ENCODE measurements around the gene TRIAP1. TPM values are rescaled to one million over a fixed set of nuclear protein-coding genes. Genes with fewer than 3 reads are reported as not detected.
"Not testable (repeated sequence)": the region's sequence is repeated elsewhere in the genome, so short reads cannot be mapped to it uniquely, and the experiment has no call there.

Gene TRIAP1
- total RNA-seq, 2 donors from 2014 or later, result 15.7 to 21.9 TPM

DNA sequence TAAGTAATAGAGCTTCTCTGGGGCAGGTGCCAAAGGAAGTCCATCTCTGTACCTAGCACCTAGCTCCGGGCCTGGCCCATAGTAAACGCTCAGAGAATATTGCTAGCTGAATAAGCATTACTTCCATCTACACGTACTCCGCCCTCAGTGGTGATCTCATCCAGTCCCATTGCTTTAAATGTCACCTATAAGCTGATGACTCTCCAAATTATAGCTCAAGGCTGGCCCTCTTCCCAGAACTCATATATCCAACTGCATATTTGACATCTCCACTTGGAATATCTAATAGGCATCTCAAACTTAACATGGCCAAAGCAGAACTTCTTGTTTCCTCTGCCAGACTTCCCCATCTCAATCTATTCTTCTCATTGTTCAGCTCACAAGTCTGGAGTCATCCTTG lies 42.8 kb upstream of the TRIAP1 start:
- no peaks in the 10 kb centered on the region for H3K9me3 ChIP-seq
- H3K36me3 ChIP-seq, result no peaks in the 10 kb centered on the region
- intact Hi-C loops (cut with DNase I), result no loop called here
- 68% methylated on average over 4 of the region's 4 CpGs for WGBS
- H3K27me3 ChIP-seq (replicated peaks; ENCODE audit: insufficient read depth), result no peaks in the 10 kb centered on the region
- H3K4me1 ChIP-seq (replicated peaks), result no peaks in the 10 kb centered on the region
- H3K4me3 ChIP-seq, result no peak overlapping the region
- no peak for TF ChIP-seq POLR2AphosphoS5 (IDR thresholded peaks at IDR 0.05)
- DNase-seq (ENCODE audit: low spot score), result no peak
- no peak overlapping the region for H3K27ac ChIP-seq

DNA sequence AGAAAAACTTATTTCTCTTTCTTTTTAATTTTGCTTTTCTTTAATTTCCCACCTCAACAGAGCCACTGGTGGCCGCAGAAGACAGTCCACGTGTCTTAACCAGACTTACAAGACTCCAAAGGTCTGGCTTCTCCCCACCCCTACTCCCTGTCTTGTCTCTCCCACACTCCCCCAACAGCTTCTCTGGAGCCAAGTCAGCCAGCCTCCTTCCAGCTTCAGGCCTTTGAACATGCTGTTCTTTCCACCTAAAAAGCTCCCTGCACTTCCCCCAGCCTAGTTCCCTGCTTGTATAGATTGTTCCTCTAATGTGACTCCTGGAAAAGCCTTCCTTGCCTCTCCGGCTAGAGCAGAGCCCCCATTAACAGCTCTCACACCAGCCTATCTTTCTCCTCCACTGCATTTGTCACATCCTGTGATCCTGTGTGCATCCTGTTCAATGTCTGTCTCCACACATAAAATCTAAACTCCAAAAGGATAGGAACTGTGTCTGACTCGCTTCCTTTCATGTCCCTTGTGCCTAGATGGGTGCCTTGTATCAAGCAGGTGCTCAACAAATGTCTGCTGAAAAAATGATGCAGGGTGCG lies 42.0 kb upstream of the TRIAP1 start:
- Histone ChIP-seq H3K9me3 (no peaks in the 10 kb centered on the region), H3K4me3 (no peak overlapping the region), H3K27ac (no peak overlapping the region), H3K4me1 (replicated peaks) (no peaks in the 10 kb centered on the region), H3K27me3 (replicated peaks; ENCODE audit: insufficient read depth) (no peaks in the 10 kb centered on the region), H3K36me3 (no peaks in the 10 kb centered on the region)
- TF ChIP-seq, protein P1, sequence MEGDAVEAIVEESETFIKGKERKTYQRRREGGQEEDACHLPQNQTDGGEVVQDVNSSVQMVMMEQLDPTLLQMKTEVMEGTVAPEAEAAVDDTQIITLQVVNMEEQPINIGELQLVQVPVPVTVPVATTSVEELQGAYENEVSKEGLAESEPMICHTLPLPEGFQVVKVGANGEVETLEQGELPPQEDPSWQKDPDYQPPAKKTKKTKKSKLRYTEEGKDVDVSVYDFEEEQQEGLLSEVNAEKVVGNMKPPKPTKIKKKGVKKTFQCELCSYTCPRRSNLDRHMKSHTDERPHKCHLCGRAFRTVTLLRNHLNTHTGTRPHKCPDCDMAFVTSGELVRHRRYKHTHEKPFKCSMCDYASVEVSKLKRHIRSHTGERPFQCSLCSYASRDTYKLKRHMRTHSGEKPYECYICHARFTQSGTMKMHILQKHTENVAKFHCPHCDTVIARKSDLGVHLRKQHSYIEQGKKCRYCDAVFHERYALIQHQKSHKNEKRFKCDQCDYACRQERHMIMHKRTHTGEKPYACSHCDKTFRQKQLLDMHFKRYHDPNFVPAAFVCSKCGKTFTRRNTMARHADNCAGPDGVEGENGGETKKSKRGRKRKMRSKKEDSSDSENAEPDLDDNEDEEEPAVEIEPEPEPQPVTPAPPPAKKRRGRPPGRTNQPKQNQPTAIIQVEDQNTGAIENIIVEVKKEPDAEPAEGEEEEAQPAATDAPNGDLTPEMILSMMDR (IDR thresholded peaks at IDR 0.05), result no peak
- TF ChIP-seq POLR2A (IDR thresholded peaks at IDR 0.05), result no peak
- no peak for DNase-seq (ENCODE audit: low spot score)
- 61% methylated on average over 5 of the region's 5 CpGs for WGBS
- intact Hi-C loops (cut with DNase I), result no loop called here

DNA sequence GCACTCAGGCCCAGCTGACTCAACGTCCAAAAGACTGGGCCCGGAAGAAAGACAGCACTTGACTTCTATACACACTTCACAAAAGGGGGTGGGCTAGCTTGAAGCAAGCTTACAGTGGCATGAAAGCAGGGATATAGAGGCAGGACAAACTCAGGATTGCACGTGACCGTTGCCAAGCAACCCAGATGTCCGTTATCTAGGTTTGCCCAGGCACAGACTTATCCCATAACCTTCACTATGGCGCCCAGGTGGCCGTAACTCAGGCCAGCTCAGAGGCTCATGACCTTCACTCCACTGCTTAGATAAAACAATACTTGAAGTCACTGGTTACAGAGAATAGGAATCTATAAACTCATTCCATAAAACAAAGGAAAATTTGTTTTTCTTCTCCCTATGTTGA lies 41.4 kb upstream of the TRIAP1 start:
- H3K9me3 ChIP-seq; H3K36me3 ChIP-seq; intact Hi-C loops (cut with DNase I); H3K27me3 ChIP-seq (replicated peaks; ENCODE audit: insufficient read depth); H3K27ac ChIP-seq; H3K4me3 ChIP-seq; H3K4me1 ChIP-seq (replicated peaks); DNase-seq (ENCODE audit: low spot score): not testable (repeated sequence)
- WGBS, result 83% methylated on average over 7 of the region's 7 CpGs

DNA sequence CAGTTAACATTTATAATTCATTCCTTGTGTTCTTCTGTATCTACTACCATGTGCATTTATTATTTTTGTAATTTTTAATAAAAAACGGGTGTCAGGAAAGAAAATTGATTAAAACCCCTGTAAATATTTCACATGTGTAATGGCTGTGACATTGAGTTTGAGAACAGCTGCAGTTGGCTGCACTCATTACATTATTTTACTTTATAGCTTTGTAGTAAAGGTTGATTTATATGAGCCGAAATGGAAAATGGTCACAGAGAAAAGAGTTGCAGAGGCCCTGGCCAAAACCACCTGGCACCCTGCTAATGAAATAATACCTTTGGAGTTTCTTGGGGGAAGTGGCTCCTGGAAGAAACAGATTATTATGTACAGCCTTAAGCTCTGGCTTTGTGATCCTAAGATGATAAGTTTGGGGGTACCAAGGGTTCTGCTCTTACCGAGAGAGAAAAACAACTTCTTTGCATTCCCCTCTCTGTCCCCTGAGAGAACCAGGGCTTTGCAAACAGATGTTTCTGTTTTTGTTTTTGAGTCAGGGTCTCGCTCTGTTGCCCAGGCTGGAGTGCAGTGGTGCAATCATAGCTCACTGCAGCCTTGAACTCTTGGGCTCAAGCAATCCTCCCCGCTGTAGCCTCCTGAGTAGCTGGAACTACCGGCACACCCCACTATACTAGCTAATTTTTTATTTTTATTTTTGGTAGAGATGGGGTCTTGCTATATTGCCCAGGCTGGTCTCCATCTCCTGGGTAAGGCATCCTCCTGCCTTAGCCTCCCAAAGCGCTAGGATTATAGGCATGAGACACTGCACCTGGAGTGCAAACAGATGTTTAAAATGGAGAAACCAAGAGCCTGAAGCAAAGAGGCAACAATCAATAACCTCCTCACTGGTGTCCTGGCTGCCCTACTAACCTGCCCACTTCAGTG lies 40.0 kb upstream of the TRIAP1 start:
- H3K9me3 ChIP-seq, result no peaks in the 10 kb centered on the region
- H3K4me1 ChIP-seq (replicated peaks), result no peaks in the 10 kb centered on the region
- TF ChIP-seq, protein P1 (IDR thresholded peaks at IDR 0.05), result no peak
- TF ChIP-seq POLR2AphosphoS5 (IDR thresholded peaks at IDR 0.05) (no peak), POLR2A (IDR thresholded peaks at IDR 0.05) (no peak)
- H3K4me3 ChIP-seq, result no peak overlapping the region
- DNase-seq (ENCODE audit: low spot score), result no peak
- no peak overlapping the region for H3K27ac ChIP-seq
- WGBS, result 77% methylated on average over 7 of the region's 7 CpGs
- H3K36me3 ChIP-seq, result no peaks in the 10 kb centered on the region
- no peaks in the 10 kb centered on the region for H3K27me3 ChIP-seq (replicated peaks; ENCODE audit: insufficient read depth)
- intact Hi-C loops (cut with DNase I), result no loop called here

DNA sequence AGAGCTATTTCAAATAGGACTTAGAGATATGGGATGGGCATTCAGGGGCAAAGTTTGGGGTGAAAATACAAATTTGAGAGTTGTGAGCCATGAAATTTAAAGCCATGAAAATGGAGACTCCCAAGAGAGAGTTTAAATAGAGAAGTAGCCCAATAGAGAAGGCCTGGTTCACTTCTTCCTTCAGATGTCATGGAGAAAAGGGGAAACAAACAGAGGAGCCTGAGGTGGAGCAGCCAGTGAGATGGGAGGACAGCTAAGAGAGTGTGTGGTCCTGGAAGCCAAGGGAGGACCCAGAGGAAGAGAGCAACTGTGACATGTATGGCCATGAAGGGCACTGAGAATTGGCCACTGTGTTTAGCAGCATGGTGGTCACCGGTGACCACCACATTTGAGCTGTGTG lies 37.4 kb upstream of the TRIAP1 start:
- intact Hi-C loops (cut with DNase I), result no loop called here
- WGBS, result 95% methylated on average over 1 of the region's 1 CpG
- no peaks in the 10 kb centered on the region for H3K36me3 ChIP-seq
- H3K9me3 ChIP-seq, result no peaks in the 10 kb centered on the region
- H3K27me3 ChIP-seq (replicated peaks; ENCODE audit: insufficient read depth), result no peaks in the 10 kb centered on the region
- no peak overlapping the region for H3K4me3 ChIP-seq
- TF ChIP-seq, protein P1 (IDR thresholded peaks at IDR 0.05), result no peak
- no peak for TF ChIP-seq POLR2A (IDR thresholded peaks at IDR 0.05)
- no peak for TF ChIP-seq POLR2AphosphoS5 (IDR thresholded peaks at IDR 0.05)
- H3K27ac ChIP-seq, result no peak overlapping the region
- no peaks in the 10 kb centered on the region for H3K4me1 ChIP-seq (replicated peaks)
- no peak for DNase-seq (ENCODE audit: low spot score)
